Testis (tissue), 2 donors: ENCODE results near the gene PRKX.
"Not testable (repeated sequence)": the region's sequence is repeated elsewhere in the genome, so short reads cannot be mapped to it uniquely, and the experiment has no call there.

Experiments used
- CTCF ChIP-seq, 3 experiments: fragments of 450-650 bp in 2 of 3; fragments of 200-600 bp in 1 of 3; sonication (generic) in 1 of 3; IDR thresholded peaks; one replicate each; pipeline ENCODE4 v1.5.1; 2016 to 2019; ENCODE audit warnings: antibody characterized with exemption in 3 of 3, mild to moderate bottlenecking in 2 of 3, moderate library complexity in 1 of 3
- POLR2A ChIP-seq: fragments of 450-650 bp; IDR thresholded peaks from one replicate; pipeline ENCODE4 v1.6.1; 2017; ENCODE audit warnings: antibody characterized with exemption, mild to moderate bottlenecking, moderate library complexity

- not testable (repeated sequence) for TF ChIP-seq CTCF (IDR thresholded peaks at IDR 0.05); POLR2A
These were observed 10.2 kb downstream of the PRKX start for GRCh38 chrX:3703251-3703650.
